Measurements from ENCODE around the gene PALS2. TPM values are rescaled to one million over a fixed set of nuclear protein-coding genes. Genes with fewer than 3 reads are reported as not detected.

The PALS2 gene
- total and polyA plus RNA-seq, 2 of the 13 experiments (the other 11 are each of a cell fraction or from before 2014, with no cell fraction given), result 3.1 to 21.9 TPM

- H3K36me3 ChIP-seq (replicated peaks in 1 of 2; ENCODE audit: control insufficient read depth in 1 of 2, insufficient read depth in 2 of 2, low read length in 2 of 2), result no peaks in the 10 kb centered on the region
- in situ Hi-C loops (cut with HindIII; ENCODE audit: extremely low pct_ligation_motif_present, low pct_unique_long_range_greater_than_20kb), result no loop called here
- no peak overlapping the region for H3K9ac ChIP-seq (ENCODE audit: insufficient read depth, low read depth, low read length)
- no peak overlapping the region for H3K4me3 ChIP-seq (replicated peaks in 1 of 3; ENCODE audit: insufficient read depth in 1 of 3, low read depth in 2 of 3, low read length in 3 of 3)
- no peak overlapping the region for H2AFZ ChIP-seq (ENCODE audit: low read length)
- BruUV-seq (replicated peaks), result no TSS peak
- no peaks in the 10 kb centered on the region for H3K9me3 ChIP-seq (ENCODE audit: low read length)
- H3K27me3 ChIP-seq (ENCODE audit: control insufficient read depth in 1 of 2, insufficient read depth in 2 of 2, low read length in 2 of 2), result no peaks in the 10 kb centered on the region
- ATAC-seq, result no peak
- FAIRE-seq, result no peak
- DNase-seq (ENCODE audit: low spot score), result no peak
- no peak overlapping the region for H3K4me2 ChIP-seq (ENCODE audit: low read depth, low read length)
- POLR2A ChIA-PET, result no interaction called here
- TF ChIP-seq ARHGAP35 (CRISPR knock-in tag; IDR thresholded peaks at IDR 0.05; ENCODE audit: borderline replicate concordance), result no peak
- no peak for TF ChIP-seq MIER3 (CRISPR knock-in tag; IDR thresholded peaks at IDR 0.05; ENCODE audit: borderline replicate concordance)
- TF ChIP-seq, protein P1, sequence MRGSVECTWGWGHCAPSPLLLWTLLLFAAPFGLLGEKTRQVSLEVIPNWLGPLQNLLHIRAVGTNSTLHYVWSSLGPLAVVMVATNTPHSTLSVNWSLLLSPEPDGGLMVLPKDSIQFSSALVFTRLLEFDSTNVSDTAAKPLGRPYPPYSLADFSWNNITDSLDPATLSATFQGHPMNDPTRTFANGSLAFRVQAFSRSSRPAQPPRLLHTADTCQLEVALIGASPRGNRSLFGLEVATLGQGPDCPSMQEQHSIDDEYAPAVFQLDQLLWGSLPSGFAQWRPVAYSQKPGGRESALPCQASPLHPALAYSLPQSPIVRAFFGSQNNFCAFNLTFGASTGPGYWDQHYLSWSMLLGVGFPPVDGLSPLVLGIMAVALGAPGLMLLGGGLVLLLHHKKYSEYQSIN (CRISPR knock-in tag; IDR thresholded peaks at IDR 0.05; ENCODE audit: borderline replicate concordance), result no peak
- TF ChIP-seq ZBTB34 (CRISPR knock-in tag; IDR thresholded peaks at IDR 0.05), result no peak
- no peak for TF ChIP-seq MEIS2 (CRISPR knock-in tag; IDR thresholded peaks at IDR 0.05)
- TF ChIP-seq KDM6A (CRISPR knock-in tag; IDR thresholded peaks at IDR 0.05; ENCODE audit: low read depth), result no peak
- TF ChIP-seq, protein P2, sequence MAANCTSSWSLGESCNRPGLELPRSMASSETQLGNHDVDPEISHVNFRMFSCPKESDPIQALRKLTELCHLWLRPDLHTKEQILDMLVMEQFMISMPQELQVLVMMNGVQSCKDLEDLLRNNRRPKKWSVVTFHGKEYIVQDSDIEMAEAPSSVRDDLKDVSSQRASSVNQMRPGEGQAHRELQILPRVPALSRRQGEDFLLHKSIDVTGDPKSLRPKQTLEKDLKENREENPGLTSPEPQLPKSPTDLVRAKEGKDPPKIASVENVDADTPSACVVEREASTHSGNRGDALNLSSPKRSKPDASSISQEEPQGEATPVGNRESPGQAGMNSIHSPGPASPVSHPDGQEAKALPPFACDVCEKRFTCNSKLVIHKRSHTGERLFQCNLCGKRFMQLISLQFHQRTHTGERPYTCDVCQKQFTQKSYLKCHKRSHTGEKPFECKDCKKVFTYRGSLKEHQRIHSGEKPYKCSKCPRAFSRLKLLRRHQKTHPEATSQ (CRISPR knock-in tag; IDR thresholded peaks at IDR 0.05; ENCODE audit: borderline replicate concordance), result no peak
- TF ChIP-seq STAT5B (CRISPR knock-in tag; IDR thresholded peaks at IDR 0.05), result no peak
- 33% methylated on average over 7 of the region's 7 CpGs for WGBS (ENCODE audit: low lambda C conversion rate)
- no peak overlapping the region for H3K27ac ChIP-seq (ENCODE audit: extremely low read length, insufficient read depth, low read length)
- intact Hi-C loops (cut with micrococcal nuclease; ENCODE audit: unreplicated experiment), result no loop called here
- CTCF ChIA-PET (ENCODE audit: low intra/inter-chr PET ratio, low total read pairs), result no interaction called here
- H3K79me2 ChIP-seq (ENCODE audit: insufficient read depth, low read length), result no peaks in the 10 kb centered on the region
- H3K4me1 ChIP-seq (ENCODE audit: insufficient read depth, low read length), result no peaks in the 10 kb centered on the region
- no peaks in the 10 kb centered on the region for H4K20me1 ChIP-seq (ENCODE audit: insufficient read depth, low read length)
Measured at GRCh38 chr7:24540956-24541355, 32.3 kb upstream of the PALS2 start.
